Measurements from ENCODE around the gene ADGRF5. TPM values are rescaled to one million over a fixed set of nuclear protein-coding genes. Genes with fewer than 3 reads are reported as not detected.

The ADGRF5 gene
- total RNA-seq, 4 donors from 2014 or later, result 17.0 to 37.8 (median 29.1) TPM

DNA sequence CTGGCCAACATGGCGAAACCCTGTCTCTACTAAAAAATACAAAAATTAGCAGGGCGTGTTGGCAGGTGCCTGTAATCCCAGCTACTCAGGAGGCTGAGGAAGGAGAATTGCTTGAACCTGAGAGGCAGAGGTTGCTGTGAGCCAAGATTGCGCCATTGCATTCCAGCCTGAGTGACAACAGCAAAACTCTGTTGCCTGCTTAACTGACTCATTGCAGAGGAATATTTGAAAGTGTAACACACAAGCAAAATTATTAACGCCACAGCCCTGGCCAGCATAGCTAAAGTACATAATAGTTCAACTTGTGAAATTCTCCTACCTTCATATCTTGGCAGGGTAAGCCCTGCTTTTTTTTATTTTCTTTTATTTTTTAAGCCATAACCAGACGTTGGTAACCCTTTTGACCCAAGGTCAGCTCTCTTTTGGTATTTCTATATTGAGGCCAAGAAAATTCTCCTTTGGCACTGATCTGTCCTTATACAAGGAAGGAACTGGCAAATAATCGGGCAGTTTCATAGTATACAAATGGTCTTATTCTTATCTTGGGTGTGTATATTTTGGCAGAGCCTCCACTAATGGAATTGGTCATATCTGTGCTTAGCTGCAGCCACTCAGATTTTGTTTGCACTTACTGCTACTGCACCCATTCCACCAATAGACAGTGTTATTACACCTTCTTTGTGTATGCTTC, 4.0 kb upstream of the ADGRF5 start:
- DNase-seq (ENCODE audit: extremely low spot score), result no peak
- no peak for TF ChIP-seq EP300 (IDR thresholded peaks at IDR 0.05)
- no peak overlapping the region for H3K4me3 ChIP-seq
- H3K27me3 ChIP-seq, result no peaks in the 10 kb centered on the region
- intact Hi-C loops (cut with DNase I), result no loop called here
- H3K36me3 ChIP-seq, result no peaks in the 10 kb centered on the region
- WGBS, result 65% methylated on average over 6 of the region's 6 CpGs
- no peaks in the 10 kb centered on the region for H3K9me3 ChIP-seq
- peak overlapping the region in 2 of 4 donors; percentile 22 to 31 for H3K27ac ChIP-seq (replicated peaks in 1 of 4)
- H3K4me1 ChIP-seq, result peaks cover 0 to 11% (median 5%) of the 10 kb centered on the region in 4 donors

DNA sequence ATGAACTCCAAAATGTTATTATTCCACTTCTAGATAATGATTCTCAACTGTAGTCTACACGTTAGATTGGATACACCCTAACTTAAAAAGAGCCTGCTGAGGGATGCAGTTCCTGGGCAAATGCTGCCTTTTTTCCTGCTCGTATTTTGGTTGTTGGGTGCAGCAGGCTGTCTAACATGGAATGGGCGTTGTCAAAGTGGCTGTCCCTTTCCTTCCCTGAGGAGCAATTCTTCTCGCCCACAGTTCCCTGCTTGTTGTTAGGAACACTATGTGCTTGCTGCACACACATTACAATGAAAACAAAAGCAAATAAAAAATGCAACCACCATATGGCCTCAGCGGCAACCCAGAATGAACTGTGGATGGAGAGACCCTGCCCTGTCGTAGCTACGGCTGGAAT, 1.7 kb upstream of the ADGRF5 start:
- Histone ChIP-seq H3K9me3 (no peaks in the 10 kb centered on the region), H3K27me3 (no peaks in the 10 kb centered on the region), H3K27ac (replicated peaks in 1 of 4) (peak overlapping the region; percentile 41 to 65 (median 60)), H3K4me1 (peaks cover 0 to 11% (median 5%) of the 10 kb centered on the region in 4 donors), H3K4me3 (no peak overlapping the region), H3K36me3 (no peaks in the 10 kb centered on the region)
- no peak for DNase-seq (ENCODE audit: extremely low spot score)
- TF ChIP-seq EP300 (IDR thresholded peaks at IDR 0.05) (no peak), POLR2A (IDR thresholded peaks at IDR 0.05; ENCODE audit: low read depth) (no peak), POLR2AphosphoS5 (IDR thresholded peaks at IDR 0.05) (peak; percentile 47 to 58)
- TF ChIP-seq, protein P1, sequence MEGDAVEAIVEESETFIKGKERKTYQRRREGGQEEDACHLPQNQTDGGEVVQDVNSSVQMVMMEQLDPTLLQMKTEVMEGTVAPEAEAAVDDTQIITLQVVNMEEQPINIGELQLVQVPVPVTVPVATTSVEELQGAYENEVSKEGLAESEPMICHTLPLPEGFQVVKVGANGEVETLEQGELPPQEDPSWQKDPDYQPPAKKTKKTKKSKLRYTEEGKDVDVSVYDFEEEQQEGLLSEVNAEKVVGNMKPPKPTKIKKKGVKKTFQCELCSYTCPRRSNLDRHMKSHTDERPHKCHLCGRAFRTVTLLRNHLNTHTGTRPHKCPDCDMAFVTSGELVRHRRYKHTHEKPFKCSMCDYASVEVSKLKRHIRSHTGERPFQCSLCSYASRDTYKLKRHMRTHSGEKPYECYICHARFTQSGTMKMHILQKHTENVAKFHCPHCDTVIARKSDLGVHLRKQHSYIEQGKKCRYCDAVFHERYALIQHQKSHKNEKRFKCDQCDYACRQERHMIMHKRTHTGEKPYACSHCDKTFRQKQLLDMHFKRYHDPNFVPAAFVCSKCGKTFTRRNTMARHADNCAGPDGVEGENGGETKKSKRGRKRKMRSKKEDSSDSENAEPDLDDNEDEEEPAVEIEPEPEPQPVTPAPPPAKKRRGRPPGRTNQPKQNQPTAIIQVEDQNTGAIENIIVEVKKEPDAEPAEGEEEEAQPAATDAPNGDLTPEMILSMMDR (IDR thresholded peaks at IDR 0.05), result no peak
- intact Hi-C loops (cut with DNase I), result no loop called here
- 81% methylated on average over 7 of the region's 7 CpGs for WGBS

DNA sequence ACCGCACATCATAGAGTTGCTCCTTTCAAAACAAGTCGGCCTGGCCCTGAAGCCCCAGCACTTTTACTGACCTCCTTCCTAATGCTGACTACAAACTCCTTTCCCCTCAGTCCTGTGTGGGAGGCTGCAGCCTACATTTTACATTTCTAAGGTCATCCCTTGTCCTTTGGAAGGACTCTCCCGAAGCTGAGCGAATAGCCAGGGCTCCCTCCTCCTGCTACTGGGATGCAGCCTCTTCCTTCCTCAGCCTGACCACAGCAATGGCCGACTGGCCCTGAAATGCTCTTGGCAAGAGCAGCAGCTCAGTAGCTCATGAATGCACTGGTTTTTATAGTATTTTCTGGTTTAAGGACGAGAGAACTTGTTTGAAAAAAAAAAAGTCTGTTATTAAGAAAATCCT, 679 bp downstream of the ADGRF5 start:
- 72% methylated on average over 6 of the region's 6 CpGs for WGBS
- no peak for DNase-seq (ENCODE audit: extremely low spot score)
- no peaks in the 10 kb centered on the region for H3K27me3 ChIP-seq
- H3K36me3 ChIP-seq, result no peaks in the 10 kb centered on the region
- TF ChIP-seq POLR2AphosphoS5 (IDR thresholded peaks at IDR 0.05) (no peak), EP300 (IDR thresholded peaks at IDR 0.05) (no peak), POLR2A (IDR thresholded peaks at IDR 0.05; ENCODE audit: low read depth) (no peak)
- TF ChIP-seq, protein P1 (IDR thresholded peaks at IDR 0.05), result no peak
- H3K27ac ChIP-seq (replicated peaks in 1 of 4), result peak overlapping the region; percentile 57 to 66 (median 64)
- intact Hi-C loops (cut with DNase I), result no loop called here
- no peaks in the 10 kb centered on the region for H3K9me3 ChIP-seq
- H3K4me1 ChIP-seq, result peaks cover 0 to 9% (median 2%) of the 10 kb centered on the region in 4 donors
- H3K4me3 ChIP-seq, result peak overlapping the region; percentile 29 to 50 (median 36)

DNA sequence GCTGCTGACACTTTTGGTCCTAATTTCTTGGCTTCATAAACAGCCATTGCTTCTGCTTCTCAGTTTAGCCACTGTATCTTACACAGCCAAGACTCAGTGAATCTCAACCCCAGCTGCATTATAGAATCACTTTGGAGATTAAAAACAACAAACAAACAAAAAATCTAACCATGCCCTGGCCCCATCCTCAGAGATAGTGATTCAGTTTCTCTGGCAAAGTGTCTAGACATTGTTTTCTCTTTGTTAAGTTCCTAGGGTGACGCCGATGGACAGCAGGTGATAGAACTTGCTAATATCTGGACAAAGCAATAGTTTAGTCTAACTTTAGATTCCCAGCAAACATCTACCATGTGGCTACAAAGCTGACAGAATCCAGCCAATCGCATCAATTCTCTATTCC, 2.9 kb downstream of the ADGRF5 start:
- H3K4me3 ChIP-seq, result peak overlapping the region in 3 of 4 donors; percentile 2 to 37 (median 15)
- TF ChIP-seq EP300 (IDR thresholded peaks at IDR 0.05) (no peak), POLR2AphosphoS5 (IDR thresholded peaks at IDR 0.05) (no peak), POLR2A (IDR thresholded peaks at IDR 0.05; ENCODE audit: low read depth) (no peak)
- TF ChIP-seq, protein P1 (IDR thresholded peaks at IDR 0.05), result no peak
- H3K9me3 ChIP-seq, result no peaks in the 10 kb centered on the region
- WGBS, result 71% methylated on average over 3 of the region's 3 CpGs
- H3K4me1 ChIP-seq, result no peaks in the 10 kb centered on the region
- no peak for DNase-seq (ENCODE audit: extremely low spot score)
- no peaks in the 10 kb centered on the region for H3K27me3 ChIP-seq
- H3K36me3 ChIP-seq, result no peaks in the 10 kb centered on the region
- intact Hi-C loops (cut with DNase I), result no loop called here
- H3K27ac ChIP-seq (replicated peaks in 1 of 4), result peak overlapping the region in 3 of 4 donors; percentile 7 to 16 (median 15)

DNA sequence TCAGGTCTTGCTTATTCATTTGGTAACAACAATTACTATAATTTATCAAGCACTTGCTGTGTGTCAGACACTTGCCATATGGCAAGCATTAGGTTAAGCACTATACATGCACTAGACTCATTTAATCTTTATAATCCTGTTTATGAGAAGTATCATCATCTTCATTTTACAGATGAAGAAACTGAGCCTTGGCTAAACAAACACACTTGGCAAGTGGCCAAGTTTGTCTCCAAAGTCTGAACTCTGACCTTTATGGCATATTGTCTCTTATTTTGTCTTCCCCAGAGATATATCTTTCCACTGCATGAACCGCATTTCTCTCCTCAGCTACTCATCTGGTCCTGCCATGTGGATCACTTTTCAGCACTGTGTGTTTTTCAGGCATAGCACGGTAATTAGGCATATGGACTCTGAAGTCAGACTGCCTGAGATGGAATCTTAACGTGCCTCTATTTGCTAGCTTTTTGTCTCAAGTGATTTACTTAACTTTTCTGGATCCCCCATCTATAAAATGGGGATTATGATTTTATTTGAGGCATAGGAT, 4.7 kb downstream of the ADGRF5 start:
- H3K4me3 ChIP-seq, result no peak overlapping the region
- WGBS, result 60% methylated on average over 3 of the region's 3 CpGs
- no peak for DNase-seq (ENCODE audit: extremely low spot score)

More for the DNA sequence above, 4.7 kb downstream of the ADGRF5 start:
- no peaks in the 10 kb centered on the region for H3K36me3 ChIP-seq
- intact Hi-C loops (cut with DNase I), result no loop called here
- H3K27ac ChIP-seq (replicated peaks in 1 of 4), result no peak overlapping the region
- TF ChIP-seq POLR2AphosphoS5 (IDR thresholded peaks at IDR 0.05) (no peak), POLR2A (IDR thresholded peaks at IDR 0.05; ENCODE audit: low read depth) (no peak), EP300 (IDR thresholded peaks at IDR 0.05) (no peak)
- TF ChIP-seq, protein P1 (IDR thresholded peaks at IDR 0.05), result no peak
- no peaks in the 10 kb centered on the region for H3K4me1 ChIP-seq
- no peaks in the 10 kb centered on the region for H3K9me3 ChIP-seq
- no peaks in the 10 kb centered on the region for H3K27me3 ChIP-seq
